Natural killer cell (primary cell): ENCODE results near the gene IPO9. TPM values are rescaled to one million over a fixed set of nuclear protein-coding genes. Genes with fewer than 3 reads are reported as not detected.

ENCODE experiments used
- ATAC-seq, 3 donors: fragments of 150-1000 bp in 2 of 3; fragments of 200-7000 bp in 1 of 3; cut with Tn5 transposase; 1 replicate in 1 of 3; 2 replicates in 2 of 3; pipeline ENCODE4 v1.10.0; 2021; ENCODE audit warnings: mild to moderate bottlenecking in 2 of 3, moderate library complexity in 2 of 3
- DNase-seq, 2 donors: peaks; one replicate each; pipeline versions ENCODE4 v3.0.0 to v3.0.0-alpha.2; 2013 to 2021; ENCODE audit warnings: mixed read lengths in 1 of 2
- H3K27ac ChIP-seq: one replicate; pipeline ENCODE4 v1.5.1; 2013; ENCODE audit warnings: mild to moderate bottlenecking, low read length
- H3K27me3 ChIP-seq: one replicate; pipeline ENCODE4 v1.6.1; 2013; ENCODE audit warnings: low read length; ENCODE audit not compliant: control insufficient read depth, insufficient read depth
- H3K36me3 ChIP-seq: one replicate; pipeline ENCODE4 v1.6.1; 2013; ENCODE audit warnings: low read length; ENCODE audit not compliant: control insufficient read depth, insufficient read depth
- H3K4me1 ChIP-seq: one replicate; pipeline ENCODE4 v1.6.1; 2013; ENCODE audit warnings: low read length; ENCODE audit not compliant: control insufficient read depth, insufficient read depth
- H3K4me3 ChIP-seq: one replicate; pipeline ENCODE4 v1.5.1; 2013; ENCODE audit warnings: low read length
- H3K9me3 ChIP-seq: one replicate; pipeline ENCODE4 v1.6.1; 2013; ENCODE audit warnings: low read length; ENCODE audit not compliant: control insufficient read depth, insufficient read depth
- H3K27ac Mint-ChIP-seq, 2 donors: one replicate each; pipeline ENCODE4 v1.8.0; 2022; ENCODE audit warnings: mild to moderate bottlenecking in 2 of 2, mixed read lengths in 2 of 2, moderate library complexity in 1 of 2
- H3K27me3 Mint-ChIP-seq, 2 donors: one replicate each; pipeline ENCODE4 v1.8.0; 2022; ENCODE audit warnings: low read depth in 2 of 2, mixed read lengths in 2 of 2
- H3K36me3 Mint-ChIP-seq: one replicate; pipeline ENCODE4 v1.8.0; 2022; ENCODE audit warnings: mixed read lengths
- H3K4me1 Mint-ChIP-seq, 2 donors: one replicate each; pipeline ENCODE4 v1.8.0; 2022; ENCODE audit warnings: mixed read lengths in 2 of 2
- H3K4me3 Mint-ChIP-seq: one replicate; pipeline ENCODE4 v1.8.0; 2022; ENCODE audit warnings: mild to moderate bottlenecking, moderate library complexity, mixed read lengths
- H3K9me3 Mint-ChIP-seq, 2 donors: one replicate each; pipeline ENCODE4 v1.8.0; 2022; ENCODE audit warnings: mixed read lengths in 2 of 2
- CTCF ChIP-seq: fragments of 200-600 bp; IDR thresholded peaks from one replicate; pipeline ENCODE4 v1.8.0; 2022; ENCODE audit warnings: antibody characterized with exemption
- WGBS: methylation state at CpG from one replicate; pipeline ENCODE4 v1.1.7; 2013; ENCODE audit warnings: missing lambda C conversion rate; ENCODE audit not compliant: insufficient coverage; 5-methylcytosine and 5-hydroxymethylcytosine counted together
- intact Hi-C: fragments of 100-400 bp; cut with micrococcal nuclease; formaldehyde crosslinking; loops from one replicate; pipeline ENCODE4 v1.14.2; 2022
- total RNA-seq, 4 donors: library from RNA; stranded (reverse); fragments of 120-200 nt in 1 of 4; gene quantifications; one replicate each; pipeline versions ENCODE4 v1.2.3 to v1.2.4, GENCODE V29; 2013 to 2022

Gene IPO9
- total RNA-seq, 3 donors from 2014 or later (not counting 1 experiment from before 2014, with no cell fraction given), result 27.0 to 35.5 (median 34.6) TPM

- H3K4me1 Mint-ChIP-seq, result no peaks in the 10 kb centered on the region
- H3K4me3 ChIP-seq, result no peak overlapping the region
- H3K4me1 ChIP-seq, result no peaks in the 10 kb centered on the region
- no peaks in the 10 kb centered on the region for H3K9me3 Mint-ChIP-seq
- no peaks in the 10 kb centered on the region for H3K9me3 ChIP-seq
- DNase-seq (no peak), ATAC-seq (no peak)
- peaks cover 7 to 9% of the 10 kb centered on the region in 2 donors for H3K27me3 Mint-ChIP-seq
- no peaks in the 10 kb centered on the region for H3K36me3 Mint-ChIP-seq
- no peak overlapping the region for H3K27ac Mint-ChIP-seq
- no peak overlapping the region for H3K27ac ChIP-seq
- 79% methylated on average over 2 of the region's 2 CpGs for WGBS
- intact Hi-C loops, result no loop called here
- H3K36me3 ChIP-seq, result no peaks in the 10 kb centered on the region
- TF ChIP-seq CTCF, result no peak
- H3K4me3 Mint-ChIP-seq, result no peak overlapping the region
- no peaks in the 10 kb centered on the region for H3K27me3 ChIP-seq
Measured at GRCh38 chr1:201790261-201790660, 38.7 kb upstream of the IPO9 start.

GRCh38 chr1:201791051-201791778, 37.7 kb upstream of the IPO9 start:
- TF ChIP-seq CTCF, result no peak
- intact Hi-C loops, result no loop called here

GRCh38 chr1:201791779-201792173, 37.2 kb upstream of the IPO9 start:
- Mint-ChIP-seq H3K36me3 (no peaks in the 10 kb centered on the region), H3K9me3 (no peaks in the 10 kb centered on the region), H3K4me3 (no peak overlapping the region), H3K27me3 (peaks cover 7 to 9% of the 10 kb centered on the region in 2 donors), H3K4me1 (no peaks in the 10 kb centered on the region), H3K27ac (no peak overlapping the region)
- TF ChIP-seq CTCF, result no peak
- H3K27me3 ChIP-seq, result no peaks in the 10 kb centered on the region
- WGBS, result 17% methylated on average over 3 of the region's 3 CpGs
- H3K36me3 ChIP-seq, result no peaks in the 10 kb centered on the region
- H3K4me3 ChIP-seq, result no peak overlapping the region
- no peak for DNase-seq
- H3K9me3 ChIP-seq, result no peaks in the 10 kb centered on the region
- intact Hi-C loops, result no loop called here
- ATAC-seq, result no peak
- no peaks in the 10 kb centered on the region for H3K4me1 ChIP-seq
- H3K27ac ChIP-seq, result no peak overlapping the region

More at GRCh38 chr1:201791051-201791778, 37.7 kb upstream of the IPO9 start:
- ATAC-seq, result no peak
- Histone ChIP-seq H3K27ac (no peak overlapping the region), H3K4me1 (no peaks in the 10 kb centered on the region), H3K4me3 (no peak overlapping the region), H3K36me3 (no peaks in the 10 kb centered on the region), H3K27me3 (no peaks in the 10 kb centered on the region), H3K9me3 (no peaks in the 10 kb centered on the region)
- Mint-ChIP-seq H3K27me3 (peaks cover 7 to 9% of the 10 kb centered on the region in 2 donors), H3K36me3 (no peaks in the 10 kb centered on the region), H3K4me3 (no peak overlapping the region), H3K27ac (no peak overlapping the region), H3K9me3 (no peaks in the 10 kb centered on the region), H3K4me1 (no peaks in the 10 kb centered on the region)
- no peak for DNase-seq
- WGBS, result 37% methylated on average over 8 of the region's 8 CpGs
